Glutamatergic neuron (in vitro differentiated cells): ENCODE results near the gene STMN3. TPM values are rescaled to one million over a fixed set of nuclear protein-coding genes. Genes with fewer than 3 reads are reported as not detected.

ENCODE experiments used
- DNase-seq: peaks from one replicate; pipeline ENCODE4 v3.0.0; 2022
- H3K27ac Mint-ChIP-seq: one replicate; pipeline ENCODE4 v1.8.0; 2020; ENCODE audit warnings: mild to moderate bottlenecking, mixed read lengths, inconsistent platforms; ENCODE audit not compliant: unreplicated experiment
- H3K27me3 Mint-ChIP-seq: one replicate; pipeline ENCODE4 v1.8.0; 2020; ENCODE audit warnings: mild to moderate bottlenecking, moderate library complexity, mixed read lengths, inconsistent platforms; ENCODE audit not compliant: unreplicated experiment
- H3K36me3 Mint-ChIP-seq: one replicate; pipeline ENCODE4 v1.8.0; 2020; ENCODE audit warnings: mild to moderate bottlenecking, mixed read lengths, inconsistent platforms; ENCODE audit not compliant: unreplicated experiment
- H3K4me1 Mint-ChIP-seq: one replicate; pipeline ENCODE4 v1.8.0; 2020; ENCODE audit warnings: mild to moderate bottlenecking, low read depth, mixed read lengths, inconsistent platforms; ENCODE audit not compliant: unreplicated experiment
- H3K4me3 Mint-ChIP-seq: one replicate; pipeline ENCODE4 v1.8.0; 2020; ENCODE audit warnings: mild to moderate bottlenecking, mixed read lengths, inconsistent platforms; ENCODE audit not compliant: unreplicated experiment
- H3K9me3 Mint-ChIP-seq: one replicate; pipeline ENCODE4 v1.8.0; 2020; ENCODE audit warnings: mild to moderate bottlenecking, moderate library complexity, mixed read lengths, inconsistent platforms; ENCODE audit not compliant: unreplicated experiment
- total RNA-seq: library from RNA; stranded (reverse); fragmentation: NEBNext Ultra II Directional; extraction: Animal tissue kit (Norgen Biotek cat#: 25700); gene quantifications from one replicate; pipeline ENCODE4 v1.2.1, GENCODE V29; 2021; ENCODE audit not compliant: unreplicated experiment
- TF ChIP-seq, protein P1 (sequence below): fragments of 200-600 bp; sonication (generic); IDR thresholded peaks from one replicate; pipeline ENCODE4 v1.5.0; 2021; ENCODE audit not compliant: partially characterized antibody, unreplicated experiment

The STMN3 gene
- total RNA-seq, 1 donor from 2014 or later, result 459 TPM

- Mint-ChIP-seq H3K36me3 (no peaks in the 10 kb centered on the region), H3K27ac (no peak overlapping the region), H3K27me3 (peaks cover 11% of the 10 kb centered on the region), H3K9me3 (peaks cover 6% of the 10 kb centered on the region), H3K4me3 (no peak overlapping the region), H3K4me1 (peaks cover 2% of the 10 kb centered on the region)
- TF ChIP-seq, protein P1, sequence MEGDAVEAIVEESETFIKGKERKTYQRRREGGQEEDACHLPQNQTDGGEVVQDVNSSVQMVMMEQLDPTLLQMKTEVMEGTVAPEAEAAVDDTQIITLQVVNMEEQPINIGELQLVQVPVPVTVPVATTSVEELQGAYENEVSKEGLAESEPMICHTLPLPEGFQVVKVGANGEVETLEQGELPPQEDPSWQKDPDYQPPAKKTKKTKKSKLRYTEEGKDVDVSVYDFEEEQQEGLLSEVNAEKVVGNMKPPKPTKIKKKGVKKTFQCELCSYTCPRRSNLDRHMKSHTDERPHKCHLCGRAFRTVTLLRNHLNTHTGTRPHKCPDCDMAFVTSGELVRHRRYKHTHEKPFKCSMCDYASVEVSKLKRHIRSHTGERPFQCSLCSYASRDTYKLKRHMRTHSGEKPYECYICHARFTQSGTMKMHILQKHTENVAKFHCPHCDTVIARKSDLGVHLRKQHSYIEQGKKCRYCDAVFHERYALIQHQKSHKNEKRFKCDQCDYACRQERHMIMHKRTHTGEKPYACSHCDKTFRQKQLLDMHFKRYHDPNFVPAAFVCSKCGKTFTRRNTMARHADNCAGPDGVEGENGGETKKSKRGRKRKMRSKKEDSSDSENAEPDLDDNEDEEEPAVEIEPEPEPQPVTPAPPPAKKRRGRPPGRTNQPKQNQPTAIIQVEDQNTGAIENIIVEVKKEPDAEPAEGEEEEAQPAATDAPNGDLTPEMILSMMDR, result no peak
- DNase-seq, result no peak
Measured at GRCh38 chr20:63697357-63697867, 44.2 kb upstream of the STMN3 start.

- Mint-ChIP-seq H3K27me3 (peaks cover 13% of the 10 kb centered on the region), H3K9me3 (peaks cover 1% of the 10 kb centered on the region), H3K36me3 (no peaks in the 10 kb centered on the region), H3K27ac (no peak within 1 kb of the TSS), H3K4me1 (peaks cover 2% of the 10 kb centered on the region), H3K4me3 (no peak within 1 kb of the TSS)
- DNase-seq, result no peak
- TF ChIP-seq, protein P1, result no peak
Measured at GRCh38 chr20:63696628-63697356, 43.6 kb upstream of the STMN3 start, which contains the start of gene TNFRSF6B. Gene TNFRSF6B (plus strand): TSS chr20:63696652. CDS start chr20:63696768, 116 bp downstream.

DNA sequence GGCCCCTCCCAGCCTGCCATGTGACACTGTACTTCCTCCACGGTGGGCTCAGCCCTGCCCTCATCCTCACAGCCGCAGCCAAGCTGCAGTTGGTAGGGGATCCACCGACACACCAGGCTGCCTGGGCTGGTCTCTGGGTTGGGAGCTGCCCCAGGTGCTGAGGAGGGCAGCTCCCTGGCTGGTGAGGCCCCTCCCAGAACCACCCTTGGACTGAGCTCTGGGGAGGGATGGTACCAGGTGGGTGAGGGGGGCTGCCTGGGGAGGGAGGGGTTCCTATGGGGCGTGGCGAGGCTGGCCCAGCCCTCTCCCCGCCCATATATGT lies 43.0 kb upstream of the STMN3 start:
- no peak for DNase-seq
- Mint-ChIP-seq H3K4me3 (no peak overlapping the region), H3K9me3 (peaks cover 1% of the 10 kb centered on the region), H3K36me3 (no peaks in the 10 kb centered on the region), H3K27ac (no peak overlapping the region), H3K4me1 (peaks cover 2% of the 10 kb centered on the region), H3K27me3 (peaks cover 14% of the 10 kb centered on the region)
- TF ChIP-seq, protein P1, result no peak

- Mint-ChIP-seq H3K4me3 (no peak overlapping the region), H3K27ac (no peak overlapping the region), H3K4me1 (peaks cover 2% of the 10 kb centered on the region), H3K9me3 (peaks cover 1% of the 10 kb centered on the region), H3K27me3 (peaks cover 15% of the 10 kb centered on the region), H3K36me3 (no peaks in the 10 kb centered on the region)
- TF ChIP-seq, protein P1, result no peak
- no peak for DNase-seq
Measured at GRCh38 chr20:63695424-63696305, 42.4 kb upstream of the STMN3 start.
